Stimulated activated CD4-positive, alpha-beta T cell treated with anti-CD3 and anti-CD28 coated beads, Interleukin-2, amount 100 ng/mL, for 4 hours (primary cell): Measurements from ENCODE around the gene ZNF154.

Source experiments
- DNase-seq: peaks from one replicate; pipeline ENCODE4 v3.0.0-alpha.2; 2020; ENCODE audit warnings: low read depth

ZNF154 gene

DNA sequence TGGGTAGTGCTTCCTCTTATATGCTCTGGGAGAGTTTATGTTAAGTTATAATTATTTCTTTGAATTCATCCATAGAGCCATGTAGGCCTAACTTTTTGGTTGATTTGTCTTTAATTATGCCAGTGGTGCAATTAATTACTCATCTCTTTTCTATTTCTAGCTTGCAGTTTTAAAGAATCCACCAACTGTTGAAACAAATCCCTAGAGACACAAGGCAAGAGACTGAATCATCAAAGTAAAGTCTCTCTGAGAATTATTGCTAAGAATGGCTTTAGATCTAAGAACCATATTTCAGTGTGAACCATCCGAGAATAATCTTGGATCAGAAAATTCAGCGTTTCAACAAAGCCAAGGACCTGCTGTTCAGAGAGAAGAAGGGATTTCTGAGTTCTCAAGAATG lies 33.1 kb downstream of the ZNF154 start:
- DNase-seq = no peak

GRCh38 chr19:57672466-57672865 lies 36.5 kb downstream of the ZNF154 start:
- DNase-seq = no peak

DNA sequence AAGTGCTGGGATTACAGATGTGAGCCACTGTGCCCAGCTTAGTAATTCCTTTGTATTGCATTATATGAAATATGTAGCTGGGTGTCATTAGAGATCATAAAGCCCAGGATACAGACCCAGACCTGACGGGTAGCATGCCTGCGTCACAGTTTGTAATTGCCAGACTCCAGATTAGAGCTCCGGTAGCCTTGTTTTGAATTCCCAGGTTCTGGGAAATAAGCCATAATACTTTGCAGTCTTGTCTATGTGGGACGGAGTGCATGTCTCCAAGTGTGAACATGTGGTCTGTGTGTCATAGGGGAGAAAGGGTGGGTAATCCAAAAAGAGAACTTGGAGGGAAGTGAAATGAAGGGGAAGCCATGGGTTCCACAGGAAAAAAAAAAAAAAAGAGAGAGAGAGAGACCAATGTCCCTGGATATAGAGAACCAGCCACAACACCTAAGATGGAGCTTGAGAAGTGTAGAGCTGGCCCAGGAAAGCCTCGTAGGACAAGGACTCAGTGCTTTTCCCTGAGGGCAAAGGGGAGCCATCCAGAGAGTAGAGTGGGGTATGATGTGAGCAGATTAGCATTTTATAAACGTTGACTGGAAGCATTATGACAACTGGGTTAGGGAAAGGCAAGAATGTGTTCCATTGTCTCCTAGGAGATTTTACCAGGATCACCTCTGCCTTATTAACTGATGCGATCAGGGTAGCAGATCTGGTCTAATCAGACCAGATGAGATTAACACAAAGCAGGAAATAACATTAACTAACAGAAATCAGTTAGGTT lies 37.7 kb downstream of the ZNF154 start:
- DNase-seq = no peak

- DNase-seq = no peak
These were observed 40.4 kb downstream of the ZNF154 start, which contains the start of gene ZSCAN4 for GRCh38 chr19:57668635-57669034. ZSCAN4 (plus strand) TSS chr19:57668935; CDS start chr19:57676146, 7,211 bp downstream.

GRCh38 chr19:57667228-57667627 lies 41.8 kb downstream of the ZNF154 start:
- DNase-seq = no peak

DNA sequence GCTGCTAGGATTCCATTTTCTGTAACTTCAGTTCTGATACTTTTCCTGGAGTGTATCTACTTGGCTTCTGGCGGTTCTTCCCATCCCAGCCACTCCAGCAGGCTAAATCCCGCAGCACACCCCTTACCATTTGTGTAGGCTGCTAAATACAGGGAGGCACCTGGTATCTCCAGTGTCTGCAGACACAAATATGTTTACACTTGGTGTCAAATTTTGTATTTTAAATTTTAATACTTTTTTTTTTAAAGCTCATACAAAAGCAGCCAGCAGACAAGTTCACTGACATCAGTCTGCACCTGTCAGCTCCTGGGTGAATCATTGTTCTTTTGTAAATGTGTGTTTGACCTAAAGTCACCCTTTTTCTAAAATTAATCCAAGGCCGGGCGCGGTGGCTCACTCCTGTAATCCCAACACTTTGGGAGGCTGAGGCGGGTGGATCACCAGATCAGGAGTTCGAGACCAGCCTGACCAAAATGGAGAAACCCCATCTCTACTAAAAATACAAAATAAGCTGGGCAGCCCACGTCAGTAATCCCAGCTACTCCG lies 43.7 kb downstream of the ZNF154 start:
- DNase-seq = no peak

- no peak for DNase-seq
These were observed 44.5 kb downstream of the ZNF154 start for GRCh38 chr19:57664269-57665127.

GRCh38 chr19:57656346-57656745 lies 52.7 kb downstream of the ZNF154 start:
- DNase-seq = no peak

DNA sequence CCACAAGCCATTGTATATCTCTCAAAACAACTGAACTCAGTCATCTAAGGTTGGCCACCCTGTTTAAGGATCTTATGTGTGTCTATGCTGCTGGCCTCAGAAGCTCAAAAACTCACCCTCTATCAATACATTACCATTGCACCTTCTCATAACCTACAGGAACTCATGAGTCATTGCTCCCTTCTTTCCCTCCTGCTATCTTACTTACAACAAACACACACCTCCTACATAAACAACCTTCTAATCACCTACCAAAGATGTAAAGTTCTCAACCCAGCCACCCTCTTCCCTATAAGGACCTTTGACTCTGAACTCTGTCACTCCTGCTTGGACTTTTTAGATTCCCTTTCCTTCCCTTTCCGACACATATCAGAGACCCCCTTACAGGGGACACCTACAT lies 53.6 kb downstream of the ZNF154 start:
- DNase-seq = no peak

GRCh38 chr19:57653689-57654088 lies 55.3 kb downstream of the ZNF154 start:
- no peak for DNase-seq

- DNase-seq = no peak
These were observed 57.4 kb downstream of the ZNF154 start for GRCh38 chr19:57651654-57651996.

DNA sequence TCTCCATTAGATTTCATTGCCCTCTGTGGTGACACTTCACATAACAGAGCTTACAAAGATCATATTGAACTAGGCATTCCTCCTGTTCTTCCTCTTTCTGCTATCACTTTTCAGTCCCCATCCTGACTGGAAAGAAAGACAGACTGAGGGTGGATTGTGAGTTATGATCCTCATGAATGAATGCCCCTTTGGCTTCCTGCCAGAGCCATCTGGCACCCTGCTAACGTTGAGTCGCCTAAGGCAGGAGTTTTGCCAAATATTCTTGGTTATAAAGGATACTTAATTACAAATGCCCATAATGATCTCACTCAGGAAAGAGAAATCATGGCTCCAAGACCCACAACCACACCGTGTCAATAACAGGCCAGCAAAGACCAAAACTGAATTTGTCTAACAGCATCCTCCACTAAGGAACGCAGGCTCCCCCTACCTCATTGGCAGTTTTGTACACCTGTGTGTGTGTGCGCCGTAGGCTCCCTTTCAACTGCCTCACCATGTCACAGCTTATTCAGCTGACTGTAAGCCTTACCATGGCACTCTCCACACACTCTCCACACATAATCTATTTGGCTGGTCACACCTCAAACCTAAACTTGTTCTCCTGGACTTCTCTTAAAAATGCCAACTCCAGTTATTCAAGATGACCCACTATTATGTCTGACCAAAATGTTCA lies 60.5 kb downstream of the ZNF154 start:
- DNase-seq = no peak
